ENCODE results near the gene CEACAM20. TPM values are rescaled to one million over a fixed set of nuclear protein-coding genes. Genes with fewer than 3 reads are reported as not detected.

The CEACAM20 gene
- total RNA-seq, result not detected in 2 replicates

GRCh38 chr19:44529536-44529935 lies at the start of gene CEACAM20:
Gene CEACAM20 (minus strand): TSS chr19:44529675. CDS start chr19:44529509, 166 bp downstream.
- DNase-seq (ENCODE audit: low read depth), result no peak
- no peak within 1 kb of the TSS for H3K4me3 ChIP-seq (ENCODE audit: low read depth, low read length)
- TF ChIP-seq, protein P1, sequence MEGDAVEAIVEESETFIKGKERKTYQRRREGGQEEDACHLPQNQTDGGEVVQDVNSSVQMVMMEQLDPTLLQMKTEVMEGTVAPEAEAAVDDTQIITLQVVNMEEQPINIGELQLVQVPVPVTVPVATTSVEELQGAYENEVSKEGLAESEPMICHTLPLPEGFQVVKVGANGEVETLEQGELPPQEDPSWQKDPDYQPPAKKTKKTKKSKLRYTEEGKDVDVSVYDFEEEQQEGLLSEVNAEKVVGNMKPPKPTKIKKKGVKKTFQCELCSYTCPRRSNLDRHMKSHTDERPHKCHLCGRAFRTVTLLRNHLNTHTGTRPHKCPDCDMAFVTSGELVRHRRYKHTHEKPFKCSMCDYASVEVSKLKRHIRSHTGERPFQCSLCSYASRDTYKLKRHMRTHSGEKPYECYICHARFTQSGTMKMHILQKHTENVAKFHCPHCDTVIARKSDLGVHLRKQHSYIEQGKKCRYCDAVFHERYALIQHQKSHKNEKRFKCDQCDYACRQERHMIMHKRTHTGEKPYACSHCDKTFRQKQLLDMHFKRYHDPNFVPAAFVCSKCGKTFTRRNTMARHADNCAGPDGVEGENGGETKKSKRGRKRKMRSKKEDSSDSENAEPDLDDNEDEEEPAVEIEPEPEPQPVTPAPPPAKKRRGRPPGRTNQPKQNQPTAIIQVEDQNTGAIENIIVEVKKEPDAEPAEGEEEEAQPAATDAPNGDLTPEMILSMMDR (IDR thresholded peaks at IDR 0.05; ENCODE audit: insufficient read depth, low read depth, low read length), result no peak

GRCh38 chr19:44577566-44577874 lies 48.0 kb upstream of the CEACAM20 start:
- TF ChIP-seq, protein P1 (IDR thresholded peaks at IDR 0.05; ENCODE audit: insufficient read depth, low read depth, low read length), result no peak
- no peak for DNase-seq (ENCODE audit: low read depth)
- no peak overlapping the region for H3K4me3 ChIP-seq (ENCODE audit: low read depth, low read length)

- DNase-seq (ENCODE audit: low read depth), result peak; percentile 26
- no peak overlapping the region for H3K4me3 ChIP-seq (ENCODE audit: low read depth, low read length)
- TF ChIP-seq, protein P1 (IDR thresholded peaks at IDR 0.05; ENCODE audit: insufficient read depth, low read depth, low read length), result peak; percentile 62
Observed at GRCh38 chr19:44576843-44577565, 47.5 kb upstream of the CEACAM20 start.

- no peak for DNase-seq (ENCODE audit: low read depth)
- no peak overlapping the region for H3K4me3 ChIP-seq (ENCODE audit: low read depth, low read length)
- TF ChIP-seq, protein P1 (IDR thresholded peaks at IDR 0.05; ENCODE audit: insufficient read depth, low read depth, low read length), result no peak
Observed at GRCh38 chr19:44575116-44575700, 45.7 kb upstream of the CEACAM20 start.

DNA sequence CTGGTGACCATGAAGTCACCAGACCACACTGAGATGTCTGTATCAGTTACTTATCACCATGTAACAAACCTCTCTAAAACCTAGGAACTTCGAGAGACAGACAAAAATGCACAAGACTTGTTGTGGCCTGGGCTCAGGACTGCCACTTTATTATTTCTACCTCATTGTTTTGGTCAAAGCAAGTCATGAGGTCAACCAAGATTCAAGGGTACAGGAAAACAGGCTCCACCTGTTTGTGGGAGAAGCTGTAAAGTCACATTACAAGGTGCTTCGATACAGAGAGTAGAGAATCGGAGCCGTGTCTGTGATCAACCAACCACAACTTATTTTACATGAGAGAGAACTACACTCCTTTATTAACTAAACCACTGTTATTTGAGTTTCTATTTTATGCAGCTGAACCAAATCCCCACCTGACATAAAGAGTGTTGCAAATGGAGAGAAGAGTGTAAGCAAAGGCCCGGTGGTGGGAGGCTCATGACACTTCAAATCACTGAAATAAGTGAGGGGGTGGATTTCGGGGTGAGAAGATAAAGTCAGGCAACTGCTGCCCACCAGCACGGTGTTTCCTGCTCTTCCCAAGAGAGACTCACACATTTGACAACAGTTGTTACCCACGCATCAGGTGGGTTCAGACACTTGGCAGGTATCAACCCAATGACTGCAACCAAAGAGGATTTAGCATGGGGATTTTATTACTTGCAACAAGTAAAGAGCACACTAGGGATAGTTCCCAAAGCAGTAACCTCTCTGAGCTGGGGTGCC lies 44.9 kb upstream of the CEACAM20 start:
- TF ChIP-seq, protein P1 (IDR thresholded peaks at IDR 0.05; ENCODE audit: insufficient read depth, low read depth, low read length), result no peak
- no peak for DNase-seq (ENCODE audit: low read depth)
- no peak overlapping the region for H3K4me3 ChIP-seq (ENCODE audit: low read depth, low read length)

DNA sequence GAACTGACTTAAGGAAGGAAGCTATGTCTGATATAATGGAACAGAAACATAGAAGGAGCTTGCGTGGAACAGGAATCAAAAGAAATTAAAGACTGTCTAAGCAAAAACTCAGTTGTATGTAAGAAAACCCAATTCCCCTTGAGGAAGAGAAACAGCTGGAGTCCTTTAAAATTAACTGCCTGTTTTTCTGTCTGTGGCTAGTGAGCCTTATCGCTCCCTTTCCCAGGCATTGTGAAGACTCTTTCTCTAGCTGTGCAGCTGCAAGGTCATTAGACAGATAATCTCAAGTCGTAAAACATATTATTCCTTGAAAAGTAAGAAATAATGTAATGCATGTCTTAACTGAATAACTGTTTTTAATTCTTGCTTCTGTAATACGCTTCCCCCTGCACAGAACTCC lies 44.2 kb upstream of the CEACAM20 start:
- peak; percentile 87 for DNase-seq (ENCODE audit: low read depth)
- TF ChIP-seq, protein P1 (IDR thresholded peaks at IDR 0.05; ENCODE audit: insufficient read depth, low read depth, low read length), result no peak
- H3K4me3 ChIP-seq (ENCODE audit: low read depth, low read length), result no peak overlapping the region

Measured in fibroblast of villous mesenchyme (primary cell).